H1 (cell line): Measurements from ENCODE around the gene KATNAL1. TPM values are rescaled to one million over a fixed set of nuclear protein-coding genes. Genes with fewer than 3 reads are reported as not detected.

Experiments
- CTCF ChIA-PET: fragments of 300-600 bp; sonication (Branson Sonifier 250); formaldehyde crosslinking; loops from one replicate; lab custom pipeline; 2021; ENCODE audit not compliant: partially characterized antibody; lab: Charles Lee
- POLR2A ChIA-PET: fragments of 300-600 bp; sonication (Branson Sonifier 250); formaldehyde crosslinking; loops from one replicate; lab custom pipeline; 2021; ENCODE audit warnings: inconsistent platforms; ENCODE audit not compliant: partially characterized antibody; lab: Charles Lee
- DNase-seq, 2 experiments: peaks; one replicate each; pipeline versions ENCODE4 v3.0.0 to v3.0.0-alpha.2; 2010 to 2022; ENCODE audit warnings: low spot score in 2 of 2, low read depth in 1 of 2, mixed read lengths in 1 of 2
- FAIRE-seq: peaks from 2 replicates; lab custom pipeline; 2011; peaks lifted over from hg19 to GRCh38; lab: Jason Lieb, UNC
- H2AFZ ChIP-seq: 2 replicates; pipeline ENCODE4 v1.8.1; 2012; ENCODE audit warnings: low read length, inconsistent platforms
- H2AK5ac ChIP-seq: 2 replicates; pipeline ENCODE4 v1.6.1; 2013; ENCODE audit warnings: low read depth, low read length
- H2BK120ac ChIP-seq: replicated peaks from 2 replicates; pipeline ENCODE3; 2013; ENCODE audit warnings: low read depth, low read length, inconsistent platforms
- H2BK12ac ChIP-seq: 2 replicates; pipeline ENCODE4 v1.6.1; 2013; ENCODE audit warnings: low read depth, low read length
- H2BK15ac ChIP-seq: 2 replicates; pipeline ENCODE4 v1.6.1; 2013; ENCODE audit warnings: low read length
- H2BK20ac ChIP-seq: 2 replicates; pipeline ENCODE4 v1.6.1; 2013; ENCODE audit warnings: low read length
- H2BK5ac ChIP-seq: 2 replicates; pipeline ENCODE4 v1.6.1; 2013; ENCODE audit warnings: low read depth, low read length
- H3K14ac ChIP-seq: 2 replicates; pipeline ENCODE4 v1.6.1; 2013; ENCODE audit warnings: inconsistent platforms; ENCODE audit not compliant: insufficient read length
- H3K18ac ChIP-seq: 2 replicates; pipeline ENCODE4 v1.6.1; 2013; ENCODE audit warnings: low read length; ENCODE audit errors: extremely low read depth
- H3K23ac ChIP-seq: 2 replicates; pipeline ENCODE4 v1.6.1; 2013; ENCODE audit warnings: inconsistent platforms; ENCODE audit not compliant: insufficient read length
- H3K23me2 ChIP-seq: 2 replicates; pipeline ENCODE4 v1.6.1; 2013; ENCODE audit warnings: low read depth, low read length
- H3K27ac ChIP-seq: 2 replicates; pipeline ENCODE4 v1.6.1; 2011; ENCODE audit warnings: low read depth, low read length, inconsistent platforms
- H3K27me3 ChIP-seq, 4 experiments: replicated peaks in 1 of 4; 1 replicate in 1 of 4; 2 replicates in 3 of 4; pipeline versions ENCODE4 v1.6.1 to v1.8.1; 2011 to 2013; ENCODE audit warnings: low read length in 3 of 4, mild to moderate bottlenecking in 3 of 4, inconsistent platforms in 2 of 4, mixed read lengths in 2 of 4, moderate library complexity in 1 of 4; ENCODE audit not compliant: control insufficient read depth in 3 of 4, insufficient read depth in 3 of 4; ENCODE audit errors: extremely low read depth in 1 of 4
- H3K36me3 ChIP-seq, 4 experiments: 2 replicates each; pipeline versions ENCODE4 v1.6.1 to v1.8.1; 2011 to 2013; ENCODE audit warnings: mild to moderate bottlenecking in 4 of 4, low read length in 3 of 4, moderate library complexity in 2 of 4, control low read depth in 1 of 4, inconsistent platforms in 1 of 4; ENCODE audit not compliant: insufficient read depth in 4 of 4, control insufficient read depth in 2 of 4
- H3K4ac ChIP-seq: replicated peaks from 2 replicates; pipeline ENCODE3; 2013; ENCODE audit warnings: low read length, low read depth, mixed read lengths, inconsistent platforms; ENCODE audit not compliant: insufficient read length
- H3K4me1 ChIP-seq, 4 experiments: replicated peaks in 1 of 4; 1 replicate in 1 of 4; 2 replicates in 3 of 4; pipeline versions ENCODE4 v1.6.1 to v1.8.1; 2011 to 2013; ENCODE audit warnings: low read length in 3 of 4, inconsistent platforms in 2 of 4, mixed read lengths in 1 of 4; ENCODE audit not compliant: insufficient read depth in 4 of 4, control insufficient read depth in 3 of 4
- H3K4me2 ChIP-seq, 2 experiments: 2 replicates each; pipeline versions ENCODE4 v1.6.1 to v1.8.1; 2011 to 2013; ENCODE audit warnings: low read depth in 2 of 2, low read length in 2 of 2, control low read depth in 1 of 2, inconsistent platforms in 1 of 2, mild to moderate bottlenecking in 1 of 2; ENCODE audit not compliant: insufficient read depth in 1 of 2
- H3K4me3 ChIP-seq, 4 experiments: fragments of 200-600, 300-600 bp in 1 of 4; sonication (generic), shearing (Covaris generic), sonication (Bioruptor Twin) in 1 of 4; 2 replicates each; pipeline versions ENCODE4 v1.5.1 to v1.8.1; 2011 to 2016; ENCODE audit warnings: low read length in 4 of 4, low read depth in 3 of 4, control low read depth in 2 of 4, inconsistent platforms in 2 of 4, mild to moderate bottlenecking in 2 of 4, mixed read lengths in 1 of 4, moderate library complexity in 1 of 4; ENCODE audit not compliant: insufficient read depth in 2 of 4; ENCODE audit errors: extremely low read depth in 1 of 4
- H3K56ac ChIP-seq: replicated peaks from 2 replicates; pipeline ENCODE3; 2013; ENCODE audit warnings: low read depth, mild to moderate bottlenecking, mixed read lengths, low read length, inconsistent platforms; ENCODE audit not compliant: insufficient read length
- H3K79me1 ChIP-seq: 2 replicates; pipeline ENCODE4 v1.6.1; 2013; ENCODE audit warnings: low read depth, low read length, control low read depth
- H3K79me2 ChIP-seq, 2 experiments: 2 replicates each; pipeline versions ENCODE4 v1.6.1 to v1.8.1; 2012 to 2013; ENCODE audit warnings: low read length in 2 of 2, mild to moderate bottlenecking in 2 of 2, inconsistent platforms in 1 of 2; ENCODE audit not compliant: insufficient read depth in 2 of 2, control insufficient read depth in 1 of 2
- H3K9ac ChIP-seq, 4 experiments: replicated peaks in 1 of 4; 1 replicate in 1 of 4; 2 replicates in 3 of 4; pipeline versions ENCODE4 v1.6.1 to v1.8.1; 2011 to 2013; ENCODE audit warnings: low read depth in 3 of 4, low read length in 3 of 4, control low read depth in 2 of 4, mild to moderate bottlenecking in 2 of 4, moderate library complexity in 2 of 4, inconsistent platforms in 1 of 4; ENCODE audit errors: extremely low read depth in 1 of 4
- H3K9me3 ChIP-seq, 2 experiments: 2 replicates each; pipeline versions ENCODE4 v1.6.1 to v1.8.1; 2012 to 2013; ENCODE audit warnings: mild to moderate bottlenecking in 2 of 2, moderate library complexity in 2 of 2, control low read depth in 1 of 2, inconsistent platforms in 1 of 2, low read depth in 1 of 2, low read length in 1 of 2, mixed read lengths in 1 of 2; ENCODE audit not compliant: insufficient read depth in 2 of 2
- H4K20me1 ChIP-seq, 2 experiments: replicated peaks in 1 of 2; 2 replicates each; pipeline versions ENCODE3 to v1.8.1; 2011 to 2013; ENCODE audit warnings: inconsistent platforms in 2 of 2, low read length in 2 of 2, mild to moderate bottlenecking in 1 of 2; ENCODE audit not compliant: insufficient read depth in 2 of 2, control insufficient read depth in 1 of 2
- H4K5ac ChIP-seq: 2 replicates; pipeline ENCODE4 v1.6.1; 2013; ENCODE audit warnings: low read length, low read depth, mixed read lengths, inconsistent platforms; ENCODE audit not compliant: insufficient read length
- H4K8ac ChIP-seq: 2 replicates; pipeline ENCODE4 v1.8.0; 2013; ENCODE audit warnings: mild to moderate bottlenecking, moderate library complexity, low read length, inconsistent platforms; ENCODE audit not compliant: insufficient read depth; ENCODE audit errors: extremely low read depth
- H4K91ac ChIP-seq: replicated peaks from 2 replicates; pipeline ENCODE3; 2013; ENCODE audit warnings: low read length, mixed read lengths, inconsistent platforms; ENCODE audit not compliant: insufficient read length
- CHD2 ChIP-seq: IDR thresholded peaks from 2 replicates; pipeline ENCODE4 v1.6.1; 2012; ENCODE audit warnings: low read length, improper control_type of control experiment
- FOSL1 ChIP-seq: IDR thresholded peaks from 2 replicates; pipeline ENCODE4 v1.6.1; 2011; ENCODE audit warnings: mild to moderate bottlenecking, low read depth, low read length, moderate library complexity; ENCODE audit not compliant: insufficient read depth
- NANOG ChIP-seq: IDR thresholded peaks from 2 replicates; pipeline ENCODE4 v1.6.1; 2011; ENCODE audit warnings: low read length, low read depth, mild to moderate bottlenecking, inconsistent platforms; ENCODE audit not compliant: insufficient read depth, poor library complexity, severe bottlenecking
- PHF8 ChIP-seq: fragments of 200-600 bp; sonication (generic); conservative IDR thresholded peaks from 2 replicates; pipeline ENCODE4 v1.7.1; 2012; ENCODE audit warnings: low read depth, mild to moderate bottlenecking, inconsistent platforms, low read length, moderate library complexity
- SAP30 ChIP-seq: fragments of 300-600 bp; sonication (generic); IDR thresholded peaks from 2 replicates; pipeline ENCODE4 v1.7.1; 2012; ENCODE audit warnings: low read length, moderate library complexity, mild to moderate bottlenecking, inconsistent platforms; ENCODE audit not compliant: insufficient read depth, insufficient replicate concordance
- SP4 ChIP-seq: IDR thresholded peaks from 2 replicates; pipeline ENCODE4 v1.6.1; 2012; ENCODE audit warnings: low read length, inconsistent platforms
- TAF7 ChIP-seq: optimal IDR thresholded peaks from 2 replicates; pipeline ENCODE3; 2011; ENCODE audit warnings: low read depth, mild to moderate bottlenecking, inconsistent platforms, low read length, moderate library complexity, borderline replicate concordance
- TBP ChIP-seq: IDR thresholded peaks from 2 replicates; pipeline ENCODE4 v1.6.1; 2011; ENCODE audit warnings: low read depth, low read length, improper control_type of control experiment
- USF2 ChIP-seq: IDR thresholded peaks from 2 replicates; pipeline ENCODE4 v1.6.1; 2011; ENCODE audit warnings: low read length, improper control_type of control experiment
- ZNF274 ChIP-seq: IDR thresholded peaks from 2 replicates; pipeline ENCODE4 v1.7.0; 2012; ENCODE audit warnings: low read length, borderline replicate concordance; ENCODE audit errors: extremely low read depth
- WGBS, 2 experiments: shearing (Covaris generic) in 1 of 2; methylation state at CpG; one replicate each; pipeline versions ENCODE4 v1.1.6 to v1.1.7; 2013 to 2015; ENCODE audit warnings: low lambda C conversion rate in 2 of 2, mixed read lengths in 2 of 2, inconsistent platforms in 1 of 2, low coverage in 1 of 2, missing lambda C conversion rate in 1 of 2; ENCODE audit not compliant: insufficient replicate concordance in 2 of 2, insufficient coverage in 1 of 2, insufficient read length in 1 of 2; ENCODE audit errors: extremely low coverage in 1 of 2, missing lambda C conversion rate in 1 of 2; 5-methylcytosine and 5-hydroxymethylcytosine counted together
- polyA plus RNA-seq, 7 experiments: library from polyadenylated mRNA; depleted of rRNA in 3 of 7; stranded (reverse) in 5 of 7; unstranded in 2 of 7; fragments of >200 nt in 5 of 7; fragments of 200-250 nt in 2 of 7; gene quantifications; 1 replicate in 5 of 7; 2 replicates in 1 of 7; 4 replicates in 1 of 7; pipeline versions ENCODE4 v1.2.1 to v1.2.3, GENCODE V29; 2011 to 2013; ENCODE audit warnings: missing spikeins in 2 of 7, mixed read lengths in 2 of 7
- total RNA-seq: library from RNA; stranded (reverse); fragmentation: NEBNext Ultra II Directional; extraction: Animal tissue kit (Norgen Biotek cat#: 25700); gene quantifications from 2 replicates; pipeline ENCODE4 v1.2.1, GENCODE V29; 2021

Gene KATNAL1
- total and polyA plus RNA-seq, 2 of the 8 experiments (the other 6 are each of a cell fraction or from before 2014, with no cell fraction given): 4.0 to 13.2 TPM

- no peak overlapping the region for H4K5ac ChIP-seq
- H4K91ac ChIP-seq: no peak overlapping the region
- H2BK5ac ChIP-seq: no peak overlapping the region
- H3K27ac ChIP-seq: no peak overlapping the region
- DNase-seq (no peak), FAIRE-seq (no peak)
- no peaks in the 10 kb centered on the region for H3K27me3 ChIP-seq
- no peak overlapping the region for H3K4ac ChIP-seq
- no peaks in the 10 kb centered on the region for H3K36me3 ChIP-seq
- H2AK5ac ChIP-seq: no peak overlapping the region
- WGBS, 2 experiments: 88% methylated on average over 7 of the region's 7 CpGs; no CpG with 5 or more reads in 1 of the 2 experiments
- no peak overlapping the region for H2BK120ac ChIP-seq
- H3K14ac ChIP-seq: no peak overlapping the region
- ChIA-PET CTCF (interaction anchor here (0.7 to 2.8 kb wide), 6 partner anchors 8 to 27 kb away, joined by 3 to 11 read pairs (median 4); no protein-coding TSS in a partner anchor), POLR2A (no interaction called here)
- H2AFZ ChIP-seq: no peak overlapping the region
- no peak overlapping the region for H3K23ac ChIP-seq
- H3K9me3 ChIP-seq: no peaks in the 10 kb centered on the region
- H3K9ac ChIP-seq: no peak overlapping the region
- no peak overlapping the region for H3K18ac ChIP-seq
- no peak overlapping the region for H3K4me2 ChIP-seq
- no peaks in the 10 kb centered on the region; the same call in 1 of the 2 replicates for H3K23me2 ChIP-seq
- no peak overlapping the region for H2BK20ac ChIP-seq
- no peaks in the 10 kb centered on the region for H4K20me1 ChIP-seq
- H3K56ac ChIP-seq: no peak overlapping the region
- no peak overlapping the region for H4K8ac ChIP-seq
- H3K4me3 ChIP-seq: no peak overlapping the region
- H3K4me1 ChIP-seq: peaks cover 0 to 5% (median 0%) of the 10 kb centered on the region in 4 experiments; a peak in 2 of 7 replicates
- no peak overlapping the region for H2BK12ac ChIP-seq
- H2BK15ac ChIP-seq: no peak overlapping the region
- H3K79me2 ChIP-seq: no peaks in the 10 kb centered on the region
- no peaks in the 10 kb centered on the region for H3K79me1 ChIP-seq
- TF ChIP-seq USF2 (no peak), PHF8 (no peak), CHD2 (no peak), TBP (no peak), TAF7 (no peak), SP4 (no peak), NANOG (no peak), SAP30 (no peak), FOSL1 (no peak), ZNF274 (no peak)
Observed at GRCh38 chr13:30157616-30157993, 149.7 kb downstream of the KATNAL1 start.
